GM12891 (cell line): ENCODE results near the gene CBLN3.

ENCODE experiments used
- DNase-seq: peaks from one replicate; pipeline ENCODE4 v3.0.0; 2011; ENCODE audit warnings: low spot score; ENCODE audit not compliant: insufficient read length
- FAIRE-seq: peaks from 2 replicates; lab custom pipeline; 2011; peaks lifted over from hg19 to GRCh38; lab: Jason Lieb, UNC
- PAX5 ChIP-seq: IDR thresholded peaks from 2 replicates; pipeline ENCODE4 v1.6.1; 2011; ENCODE audit warnings: low read length, moderate library complexity, mild to moderate bottlenecking; ENCODE audit not compliant: insufficient read depth, severe bottlenecking
- POLR2A ChIP-seq: IDR thresholded peaks from 2 replicates; pipeline ENCODE4 v1.6.1; 2011; ENCODE audit warnings: low read depth, low read length, control low read depth
- POLR2AphosphoS5 ChIP-seq: IDR thresholded peaks from 2 replicates; pipeline ENCODE4 v1.6.1; 2011; ENCODE audit warnings: low read depth, low read length, control low read depth
- POU2F2 ChIP-seq: IDR thresholded peaks from 2 replicates; pipeline ENCODE4 v1.6.1; 2011; ENCODE audit warnings: low read depth, mild to moderate bottlenecking, control low read depth, low read length, moderate library complexity
- SPI1 ChIP-seq: IDR thresholded peaks from 2 replicates; pipeline ENCODE4 v1.6.1; 2011; ENCODE audit warnings: low read depth, low read length, control low read depth
- TAF1 ChIP-seq: IDR thresholded peaks from 2 replicates; pipeline ENCODE4 v1.6.1; 2011; ENCODE audit warnings: low read depth, low read length, control low read depth

Gene CBLN3

GRCh38 chr14:24426912-24427536 is 2.4 kb downstream of the CBLN3 start:
- DNase-seq = no peak
- FAIRE-seq = no peak
- TF ChIP-seq TAF1 = no peak
- TF ChIP-seq POLR2A = no peak
- no peak for TF ChIP-seq PAX5
- no peak for TF ChIP-seq POLR2AphosphoS5
- TF ChIP-seq SPI1 = no peak
- no peak for TF ChIP-seq POU2F2

- DNase-seq = no peak
- TF ChIP-seq POLR2A = no peak
- no peak for TF ChIP-seq POLR2AphosphoS5
- no peak for TF ChIP-seq PAX5
- no peak for TF ChIP-seq POU2F2
- TF ChIP-seq SPI1 = no peak
- FAIRE-seq = no peak
Observed at GRCh38 chr14:24426150-24426911, 3.1 kb downstream of the CBLN3 start.

GRCh38 chr14:24425704-24426103 is 3.8 kb downstream of the CBLN3 start:
- FAIRE-seq (no peak), DNase-seq (no peak)
- TF ChIP-seq TAF1 (no peak), PAX5 (no peak), SPI1 (no peak), POU2F2 (no peak), POLR2A (no peak), POLR2AphosphoS5 (no peak)

- TF ChIP-seq POLR2AphosphoS5 (no peak), TAF1 (no peak), PAX5 (no peak), SPI1 (no peak), POU2F2 (no peak), POLR2A (no peak)
- FAIRE-seq = peak; percentile 74
- no peak for DNase-seq
Observed at GRCh38 chr14:24422694-24423601, 6.5 kb downstream of the CBLN3 start.

GRCh38 chr14:24422261-24422660 is 7.2 kb downstream of the CBLN3 start:
- no peak for TF ChIP-seq POLR2A
- TF ChIP-seq POLR2AphosphoS5 = no peak
- no peak for TF ChIP-seq PAX5
- no peak for TF ChIP-seq TAF1
- TF ChIP-seq SPI1 = no peak
- TF ChIP-seq POU2F2 = no peak
- FAIRE-seq (no peak), DNase-seq (no peak)

GRCh38 chr14:24418492-24418873 is 11.0 kb downstream of the CBLN3 start:
- FAIRE-seq (no peak), DNase-seq (no peak)
- TF ChIP-seq SPI1 (no peak), PAX5 (no peak)

- TF ChIP-seq PAX5 (no peak), SPI1 (no peak), POLR2A (no peak), POU2F2 (no peak), TAF1 (no peak), POLR2AphosphoS5 (no peak)
- DNase-seq (no peak), FAIRE-seq (no peak)
Observed at GRCh38 chr14:24417832-24418491, 11.5 kb downstream of the CBLN3 start.

GRCh38 chr14:24416932-24417619 is 12.4 kb downstream of the CBLN3 start:
- TF ChIP-seq POU2F2 (no peak), PAX5 (no peak), TAF1 (no peak), POLR2A (no peak), POLR2AphosphoS5 (no peak), SPI1 (no peak)

More at GRCh38 chr14:24416932-24417619, 12.4 kb downstream of the CBLN3 start:
- FAIRE-seq = no peak
- no peak for DNase-seq
